SK-N-SH treated with all-trans-retinoic acid at 6 μM for 48 hours (cell line): ENCODE measurements around the gene PIK3R1.

Experiments used
- ARNTL ChIP-seq: fragments of 450-650 bp; formaldehyde crosslinking; IDR thresholded peaks from 2 replicates; pipeline ENCODE4 v1.5.0; 2020; ENCODE audit warnings: low read depth, mild to moderate bottlenecking, moderate library complexity, borderline replicate concordance
- CSDC2 ChIP-seq: fragments of 250-450 bp; sonication (Bioruptor Pico); IDR thresholded peaks from 2 replicates; pipeline ENCODE4 v1.5.0; 2020; ENCODE audit warnings: mild to moderate bottlenecking, moderate library complexity
- ZNF8 ChIP-seq: fragments of 450-650 bp; formaldehyde crosslinking; IDR thresholded peaks from 2 replicates; pipeline ENCODE4 v1.5.0; 2020; ENCODE audit warnings: mild to moderate bottlenecking, moderate library complexity

DNA sequence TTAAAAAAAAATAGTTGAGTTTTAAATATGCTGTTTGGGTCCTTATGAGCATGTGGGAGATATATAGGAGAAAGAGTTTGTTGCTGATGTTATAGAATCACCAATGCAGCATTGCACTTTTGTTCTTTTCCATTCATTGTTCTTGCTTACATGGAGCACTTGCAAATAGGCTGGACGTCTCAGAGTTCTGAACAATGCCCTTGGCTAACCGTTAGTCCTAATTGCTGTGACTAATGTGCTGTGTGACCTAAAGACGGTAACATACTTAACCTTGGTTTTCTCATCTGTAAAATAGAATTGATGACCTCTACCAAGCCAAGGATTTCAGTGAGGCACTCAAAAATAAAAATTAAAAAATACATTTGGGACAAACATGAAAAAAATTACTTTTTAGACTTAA lies 29.8 kb downstream of the PIK3R1 start:
- TF ChIP-seq ARNTL (CRISPR knock-in tag), result no peak
- TF ChIP-seq ZNF8 (CRISPR knock-in tag), result no peak
- TF ChIP-seq CSDC2, result no peak
